Measurements from ENCODE around the gene TPI1. TPM values are rescaled to one million over a fixed set of nuclear protein-coding genes. Genes with fewer than 3 reads are reported as not detected.

Gene TPI1
- total and polyA plus RNA-seq, 10 donors, result 218 to 471 (median 294) TPM

DNA sequence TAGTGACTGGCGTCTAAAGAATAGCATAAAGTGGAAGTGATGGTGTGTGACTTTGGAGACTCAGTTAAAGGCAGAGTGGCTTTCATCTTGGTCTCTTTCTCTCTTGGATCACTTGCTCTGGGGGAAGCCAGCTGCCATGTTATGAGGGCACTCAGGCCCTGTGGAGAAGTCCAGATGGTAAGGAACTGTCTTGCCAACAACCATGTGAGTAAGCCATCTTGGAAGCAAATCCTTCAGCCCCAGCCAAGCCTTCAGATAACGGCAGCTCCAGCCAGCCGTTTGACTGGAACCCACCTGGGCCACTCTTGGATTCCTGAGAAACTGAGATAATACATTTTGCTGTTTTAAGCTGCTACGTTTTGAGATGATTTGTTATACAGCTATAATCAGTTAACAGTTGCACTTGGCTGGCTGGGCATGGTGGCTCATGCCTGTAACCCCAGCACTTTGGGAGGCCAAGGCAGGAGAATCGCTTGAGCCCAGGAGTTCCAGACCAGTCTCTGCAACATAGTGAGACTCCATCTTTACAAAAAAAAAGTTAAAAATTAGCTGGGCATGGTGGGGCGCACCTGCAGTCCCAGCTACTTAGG, 29.6 kb downstream of the TPI1 start:
- DNase-seq, result no peak
- no peaks in the 10 kb centered on the region for H3K9me3 ChIP-seq
- no peak overlapping the region for H3K27ac ChIP-seq
- TF ChIP-seq POLR2A (IDR thresholded peaks at IDR 0.05), result no peak
- no peak for TF ChIP-seq POLR2AphosphoS5 (IDR thresholded peaks at IDR 0.05)
- TF ChIP-seq, protein P1, sequence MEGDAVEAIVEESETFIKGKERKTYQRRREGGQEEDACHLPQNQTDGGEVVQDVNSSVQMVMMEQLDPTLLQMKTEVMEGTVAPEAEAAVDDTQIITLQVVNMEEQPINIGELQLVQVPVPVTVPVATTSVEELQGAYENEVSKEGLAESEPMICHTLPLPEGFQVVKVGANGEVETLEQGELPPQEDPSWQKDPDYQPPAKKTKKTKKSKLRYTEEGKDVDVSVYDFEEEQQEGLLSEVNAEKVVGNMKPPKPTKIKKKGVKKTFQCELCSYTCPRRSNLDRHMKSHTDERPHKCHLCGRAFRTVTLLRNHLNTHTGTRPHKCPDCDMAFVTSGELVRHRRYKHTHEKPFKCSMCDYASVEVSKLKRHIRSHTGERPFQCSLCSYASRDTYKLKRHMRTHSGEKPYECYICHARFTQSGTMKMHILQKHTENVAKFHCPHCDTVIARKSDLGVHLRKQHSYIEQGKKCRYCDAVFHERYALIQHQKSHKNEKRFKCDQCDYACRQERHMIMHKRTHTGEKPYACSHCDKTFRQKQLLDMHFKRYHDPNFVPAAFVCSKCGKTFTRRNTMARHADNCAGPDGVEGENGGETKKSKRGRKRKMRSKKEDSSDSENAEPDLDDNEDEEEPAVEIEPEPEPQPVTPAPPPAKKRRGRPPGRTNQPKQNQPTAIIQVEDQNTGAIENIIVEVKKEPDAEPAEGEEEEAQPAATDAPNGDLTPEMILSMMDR (IDR thresholded peaks at IDR 0.05 in 8 of 11, conservative IDR thresholded peaks at IDR 0.05 in 3 of 11), result no peak
- H3K36me3 ChIP-seq, result no peaks in the 10 kb centered on the region
- intact Hi-C loops (cut with DNase I; ENCODE audit: low total_unique reads), result no loop called here
- peaks cover 0 to 21% (median 7%) of the 10 kb centered on the region in 6 donors for H3K4me1 ChIP-seq
- no peaks in the 10 kb centered on the region for H3K27me3 ChIP-seq (replicated peaks in 1 of 7)
- H3K4me3 ChIP-seq, result no peak overlapping the region
- 80 to 95% (median 86%) methylated on average over 6 of the region's 6 CpGs for WGBS, 5 donors

GRCh38 chr12:6899427-6899826, 32.1 kb downstream of the TPI1 start:
- intact Hi-C loops (cut with DNase I; ENCODE audit: low total_unique reads), result no loop called here
- TF ChIP-seq POLR2A (IDR thresholded peaks at IDR 0.05) (no peak), POLR2AphosphoS5 (IDR thresholded peaks at IDR 0.05) (no peak)
- TF ChIP-seq, protein P1 (IDR thresholded peaks at IDR 0.05 in 8 of 11, conservative IDR thresholded peaks at IDR 0.05 in 3 of 11), result no peak
- Histone ChIP-seq H3K9me3 (no peaks in the 10 kb centered on the region), H3K36me3 (no peaks in the 10 kb centered on the region), H3K27ac (peak overlapping the region in 3 of 8 donors; percentile 27 to 51 (median 31)), H3K4me1 (peaks cover 4 to 26% (median 16%) of the 10 kb centered on the region in 6 donors), H3K27me3 (replicated peaks in 1 of 7) (no peaks in the 10 kb centered on the region), H3K4me3 (no peak overlapping the region)
- no peak for DNase-seq
- 56 to 73% (median 61%) methylated on average over 5 of the region's 5 CpGs for WGBS, 5 donors

- no peak for TF ChIP-seq POLR2A (IDR thresholded peaks at IDR 0.05)
- TF ChIP-seq, protein P1 (IDR thresholded peaks at IDR 0.05 in 8 of 11, conservative IDR thresholded peaks at IDR 0.05 in 3 of 11), result no peak
- peak in 1 of 3 donors; percentile 40 for TF ChIP-seq POLR2AphosphoS5 (IDR thresholded peaks at IDR 0.05)
- Histone ChIP-seq H3K4me1 (peaks cover 6 to 32% (median 18%) of the 10 kb centered on the region in 6 donors), H3K9me3 (no peaks in the 10 kb centered on the region), H3K4me3 (no peak overlapping the region), H3K27ac (peak overlapping the region in 4 of 8 donors; percentile 27 to 51 (median 36)), H3K27me3 (replicated peaks in 1 of 7) (no peaks in the 10 kb centered on the region), H3K36me3 (no peaks in the 10 kb centered on the region)
- no peak for DNase-seq
- WGBS, 5 donors, result 34 to 44% (median 38%) methylated on average over 10 of the region's 10 CpGs
- intact Hi-C loops (cut with DNase I; ENCODE audit: low total_unique reads), result no loop called here
These were observed 32.6 kb downstream of the TPI1 start for GRCh38 chr12:6899837-6900519.

GRCh38 chr12:6902448-6902847, 35.1 kb downstream of the TPI1 start:
- no peaks in the 10 kb centered on the region for H3K27me3 ChIP-seq (replicated peaks in 1 of 7)
- no peaks in the 10 kb centered on the region for H3K9me3 ChIP-seq
- H3K36me3 ChIP-seq, result peaks cover 0 to 12% (median 0%) of the 10 kb centered on the region in 6 donors
- TF ChIP-seq, protein P1 (IDR thresholded peaks at IDR 0.05 in 8 of 11, conservative IDR thresholded peaks at IDR 0.05 in 3 of 11), result no peak
- no peak for TF ChIP-seq POLR2AphosphoS5 (IDR thresholded peaks at IDR 0.05)
- no peak for TF ChIP-seq POLR2A (IDR thresholded peaks at IDR 0.05)
- intact Hi-C loops (cut with DNase I; ENCODE audit: low total_unique reads), result no loop called here
- no peak for DNase-seq
- WGBS, 5 donors, result 84 to 94% (median 91%) methylated on average over 4 of the region's 4 CpGs
- no peak overlapping the region for H3K27ac ChIP-seq
- H3K4me3 ChIP-seq, result no peak overlapping the region
- peaks cover 10 to 41% (median 23%) of the 10 kb centered on the region in 6 donors for H3K4me1 ChIP-seq
